A172 (cell line): ENCODE results near the gene FRMD4A. TPM values are rescaled to one million over a fixed set of nuclear protein-coding genes. Genes with fewer than 3 reads are reported as not detected.

Experiments
- DNase-seq: peaks from one replicate; pipeline ENCODE4 v3.0.0-alpha.2; 2015; ENCODE audit warnings: low spot score
- total RNA-seq: library from RNA; depleted of rRNA; stranded (reverse); fragments of >200 nt; shearing (Covaris generic); gene quantifications from 2 replicates; pipeline ENCODE4 v1.2.3, GENCODE V29; 2014

FRMD4A gene
- total RNA-seq, 1 experiment from 2014 or later: 24.1 TPM

- DNase-seq: no peak
Observed at GRCh38 chr10:13758756-13759155, 572.0 kb downstream of the FRMD4A start.

GRCh38 chr10:13758312-13758711 is 572.4 kb downstream of the FRMD4A start:
- DNase-seq: peak; percentile 46

- DNase-seq: no peak
Observed at GRCh38 chr10:13754277-13754676, 576.4 kb downstream of the FRMD4A start.

- no peak for DNase-seq
Observed at GRCh38 chr10:13751191-13751764, 579.4 kb downstream of the FRMD4A start.

- no peak for DNase-seq
Observed at GRCh38 chr10:13750299-13751190, 580.2 kb downstream of the FRMD4A start.

- no peak for DNase-seq
Observed at GRCh38 chr10:13745271-13745670, 585.5 kb downstream of the FRMD4A start.

GRCh38 chr10:13743963-13744362 is 586.8 kb downstream of the FRMD4A start:
- no peak for DNase-seq

- no peak for DNase-seq
Observed at GRCh38 chr10:13743101-13743693, 587.5 kb downstream of the FRMD4A start.

- no peak for DNase-seq
Observed at GRCh38 chr10:13741438-13741837, 589.3 kb downstream of the FRMD4A start.

- DNase-seq: no peak
Observed at GRCh38 chr10:13740461-13740860, 590.3 kb downstream of the FRMD4A start.

- DNase-seq: no peak
Observed at GRCh38 chr10:13739183-13739582, 591.5 kb downstream of the FRMD4A start.

- DNase-seq: no peak
Observed at GRCh38 chr10:13736506-13736905, 594.2 kb downstream of the FRMD4A start.

- DNase-seq: no peak
Observed at GRCh38 chr10:13734151-13734550, 596.6 kb downstream of the FRMD4A start.

GRCh38 chr10:13733071-13733470 is 597.7 kb downstream of the FRMD4A start:
- no peak for DNase-seq

GRCh38 chr10:13732465-13732881 is 598.3 kb downstream of the FRMD4A start:
- DNase-seq: no peak

GRCh38 chr10:13731799-13732198 is 598.9 kb downstream of the FRMD4A start:
- DNase-seq: no peak

- DNase-seq: no peak
Observed at GRCh38 chr10:13730956-13731355, 599.8 kb downstream of the FRMD4A start.

- no peak for DNase-seq
Observed at GRCh38 chr10:13730306-13730652, 600.4 kb downstream of the FRMD4A start.

GRCh38 chr10:13729586-13730305 is 601.0 kb downstream of the FRMD4A start:
- DNase-seq: no peak

- no peak for DNase-seq
Observed at GRCh38 chr10:13728898-13729535, 601.7 kb downstream of the FRMD4A start.

GRCh38 chr10:13725594-13725993 is 605.1 kb downstream of the FRMD4A start:
- no peak for DNase-seq

- DNase-seq: no peak
Observed at GRCh38 chr10:13724484-13724883, 606.2 kb downstream of the FRMD4A start.
